GM21723 (cell line): ENCODE data around the gene NFX1.

Experiments
- ATAC-seq: cut with Tn5 transposase; IDR thresholded peaks from one replicate; pipeline ENCODE4 v1.9.1; 2021; ENCODE audit warnings: mild to moderate bottlenecking, moderate library complexity; ENCODE audit not compliant: unreplicated experiment

The NFX1 gene

GRCh38 chr9:33290247-33291030, at the start of gene NFX1:
NFX1 (plus strand) TSS chr9:33290516; CDS start chr9:33290573, 57 bp downstream.
- ATAC-seq: peak; percentile 87

GRCh38 chr9:33241298-33241697, 49.0 kb upstream of the NFX1 start:
- ATAC-seq: no peak

- no peak for ATAC-seq
Observed at GRCh38 chr9:33242609-33243134, 47.6 kb upstream of the NFX1 start.

- no peak for ATAC-seq
Observed at GRCh38 chr9:33244137-33244784, 46.1 kb upstream of the NFX1 start.

- ATAC-seq: no peak
Observed at GRCh38 chr9:33245341-33245740, 45.0 kb upstream of the NFX1 start.

- no peak for ATAC-seq
Observed at GRCh38 chr9:33246269-33246860, 44.0 kb upstream of the NFX1 start.

GRCh38 chr9:33248606-33249005, 41.7 kb upstream of the NFX1 start:
- peak; percentile 12 for ATAC-seq

- ATAC-seq: peak; percentile 59
Observed at GRCh38 chr9:33249087-33249658, 41.1 kb upstream of the NFX1 start.

GRCh38 chr9:33249983-33250382, 40.3 kb upstream of the NFX1 start:
- no peak for ATAC-seq

- no peak for ATAC-seq
Observed at GRCh38 chr9:33250458-33250995, 39.8 kb upstream of the NFX1 start.

GRCh38 chr9:33254211-33254610, 36.1 kb upstream of the NFX1 start:
- ATAC-seq: no peak

- no peak for ATAC-seq
Observed at GRCh38 chr9:33255014-33255413, 35.3 kb upstream of the NFX1 start.

GRCh38 chr9:33255471-33255870, 34.8 kb upstream of the NFX1 start:
- no peak for ATAC-seq

GRCh38 chr9:33256236-33256635, 34.1 kb upstream of the NFX1 start:
- ATAC-seq: no peak

- no peak for ATAC-seq
Observed at GRCh38 chr9:33257276-33257675, 33.0 kb upstream of the NFX1 start.

- no peak for ATAC-seq
Observed at GRCh38 chr9:33260372-33260771, 29.9 kb upstream of the NFX1 start.

GRCh38 chr9:33263131-33264002, 26.9 kb upstream of the NFX1 start:
- ATAC-seq: peak; percentile 9

GRCh38 chr9:33264003-33264472, 26.3 kb upstream of the NFX1 start:
- ATAC-seq: peak; percentile 37

- ATAC-seq: peak; percentile 87
Observed at GRCh38 chr9:33264473-33265177, 25.7 kb upstream of the NFX1 start, which contains the start of the genes BAG1 and CHMP5. BAG1 (minus strand) TSS chr9:33264708. CHMP5 (plus strand) TSS chr9:33265049; CDS start chr9:33265079, 30 bp downstream.
